ENCODE measurements around the gene S1PR4.

- TF ChIP-seq, protein P1, sequence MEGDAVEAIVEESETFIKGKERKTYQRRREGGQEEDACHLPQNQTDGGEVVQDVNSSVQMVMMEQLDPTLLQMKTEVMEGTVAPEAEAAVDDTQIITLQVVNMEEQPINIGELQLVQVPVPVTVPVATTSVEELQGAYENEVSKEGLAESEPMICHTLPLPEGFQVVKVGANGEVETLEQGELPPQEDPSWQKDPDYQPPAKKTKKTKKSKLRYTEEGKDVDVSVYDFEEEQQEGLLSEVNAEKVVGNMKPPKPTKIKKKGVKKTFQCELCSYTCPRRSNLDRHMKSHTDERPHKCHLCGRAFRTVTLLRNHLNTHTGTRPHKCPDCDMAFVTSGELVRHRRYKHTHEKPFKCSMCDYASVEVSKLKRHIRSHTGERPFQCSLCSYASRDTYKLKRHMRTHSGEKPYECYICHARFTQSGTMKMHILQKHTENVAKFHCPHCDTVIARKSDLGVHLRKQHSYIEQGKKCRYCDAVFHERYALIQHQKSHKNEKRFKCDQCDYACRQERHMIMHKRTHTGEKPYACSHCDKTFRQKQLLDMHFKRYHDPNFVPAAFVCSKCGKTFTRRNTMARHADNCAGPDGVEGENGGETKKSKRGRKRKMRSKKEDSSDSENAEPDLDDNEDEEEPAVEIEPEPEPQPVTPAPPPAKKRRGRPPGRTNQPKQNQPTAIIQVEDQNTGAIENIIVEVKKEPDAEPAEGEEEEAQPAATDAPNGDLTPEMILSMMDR (IDR thresholded peaks at IDR 0.05), result no peak
- TF ChIP-seq SP1 (CRISPR knock-in tag; conservative IDR thresholded peaks at IDR 0.05), result no peak
- TF ChIP-seq, protein P2, sequence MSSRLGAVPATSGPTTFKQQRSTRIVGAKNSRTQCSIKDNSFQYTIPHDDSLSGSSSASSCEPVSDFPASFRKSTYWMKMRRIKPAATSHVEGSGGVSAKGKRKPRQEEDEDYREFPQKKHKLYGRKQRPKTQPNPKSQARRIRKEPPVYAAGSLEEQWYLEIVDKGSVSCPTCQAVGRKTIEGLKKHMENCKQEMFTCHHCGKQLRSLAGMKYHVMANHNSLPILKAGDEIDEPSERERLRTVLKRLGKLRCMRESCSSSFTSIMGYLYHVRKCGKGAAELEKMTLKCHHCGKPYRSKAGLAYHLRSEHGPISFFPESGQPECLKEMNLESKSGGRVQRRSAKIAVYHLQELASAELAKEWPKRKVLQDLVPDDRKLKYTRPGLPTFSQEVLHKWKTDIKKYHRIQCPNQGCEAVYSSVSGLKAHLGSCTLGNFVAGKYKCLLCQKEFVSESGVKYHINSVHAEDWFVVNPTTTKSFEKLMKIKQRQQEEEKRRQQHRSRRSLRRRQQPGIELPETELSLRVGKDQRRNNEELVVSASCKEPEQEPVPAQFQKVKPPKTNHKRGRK (CRISPR knock-in tag; IDR thresholded peaks at IDR 0.05; ENCODE audit: borderline replicate concordance), result no peak
- no peak for TF ChIP-seq ZMAT4 (CRISPR knock-in tag; IDR thresholded peaks at IDR 0.05)
- TF ChIP-seq NR1H2 (CRISPR knock-in tag; IDR thresholded peaks at IDR 0.05), result no peak
- TF ChIP-seq ZNF121 (CRISPR knock-in tag; IDR thresholded peaks at IDR 0.05), result no peak
- no peak for TF ChIP-seq MAX (CRISPR knock-in tag; IDR thresholded peaks at IDR 0.05)
- no peak for TF ChIP-seq NFE2L1 (CRISPR knock-in tag; IDR thresholded peaks at IDR 0.05)
- TF ChIP-seq E2F1 (CRISPR knock-in tag; IDR thresholded peaks at IDR 0.05), result no peak
Measured at GRCh38 chr19:3152419-3152780, 26.2 kb upstream of the S1PR4 start.
